B cell (primary cell): ENCODE data around the gene PDK2. TPM values are rescaled to one million over a fixed set of nuclear protein-coding genes. Genes with fewer than 3 reads are reported as not detected.

ENCODE experiments used
- ATAC-seq: fragments of 200-7000 bp; cut with Tn5 transposase; one replicate; pipeline ENCODE4 v1.10.0; 2021; ENCODE audit warnings: low read depth, mild to moderate bottlenecking, moderate number of reproducible peaks, moderate library complexity
- CTCF ChIA-PET: fragments of 350-600 bp; sonication (Branson Sonifier 250); formaldehyde crosslinking; loops from one replicate; lab custom pipeline; 2021; ENCODE audit warnings: antibody characterized with exemption, inconsistent platforms; lab: Charles Lee
- POLR2A ChIA-PET: fragments of 350-600 bp; sonication (Branson Sonifier 250); formaldehyde crosslinking; loops from one replicate; lab custom pipeline; 2021; ENCODE audit warnings: antibody characterized with exemption; lab: Charles Lee
- DNase-seq: peaks from one replicate; pipeline ENCODE4 v3.0.0; 2013
- H2AFZ ChIP-seq: 2 replicates; pipeline ENCODE4 v1.6.1; 2012; ENCODE audit warnings: mild to moderate bottlenecking, low read depth, low read length; ENCODE audit not compliant: insufficient read depth, poor library complexity, severe bottlenecking
- H3K27ac ChIP-seq, 2 donors: 1 replicate in 1 of 2; 2 replicates in 1 of 2; pipeline ENCODE4 v1.5.1; 2012 to 2013; ENCODE audit warnings: low read length in 2 of 2, mild to moderate bottlenecking in 2 of 2, moderate library complexity in 1 of 2
- H3K27me3 ChIP-seq, 4 experiments: fragments of 200-600 bp in 1 of 4; sonication (generic) in 1 of 4; replicated peaks in 1 of 4; 1 replicate in 2 of 4; 2 replicates in 2 of 4; pipeline versions ENCODE4 v1.6.1 to v1.7.0; 2013 to 2016; ENCODE audit warnings: low read length in 3 of 4, mild to moderate bottlenecking in 2 of 4, mixed read lengths in 1 of 4, moderate library complexity in 1 of 4; ENCODE audit not compliant: insufficient read depth in 4 of 4, control insufficient read depth in 3 of 4; ENCODE audit errors: control extremely low read depth in 1 of 4
- H3K36me3 ChIP-seq, 2 experiments: replicated peaks in 1 of 2; 1 replicate in 1 of 2; 2 replicates in 1 of 2; pipeline versions ENCODE4 v1.6.1 to v1.7.1; 2013; ENCODE audit warnings: low read length in 1 of 2; ENCODE audit not compliant: insufficient read depth in 2 of 2, control insufficient read depth in 1 of 2; ENCODE audit errors: control extremely low read depth in 1 of 2, extremely low read depth in 1 of 2
- H3K4me1 ChIP-seq, 2 donors: fragments of 200-600 bp in 1 of 2; sonication (generic) in 1 of 2; 1 replicate in 1 of 2; 2 replicates in 1 of 2; pipeline versions ENCODE4 v1.5.1 to v1.6.1; 2013 to 2017; ENCODE audit warnings: low read length in 2 of 2; ENCODE audit not compliant: control insufficient read depth in 2 of 2, insufficient read depth in 2 of 2
- H3K4me2 ChIP-seq: replicated peaks from 2 replicates; pipeline ENCODE3; 2012; ENCODE audit warnings: mild to moderate bottlenecking, low read depth, low read length; ENCODE audit not compliant: poor library complexity, severe bottlenecking
- H3K4me3 ChIP-seq, 5 experiments: fragments of 200-600 bp in 1 of 5; sonication (generic) in 1 of 5; 1 replicate in 3 of 5; 2 replicates in 2 of 5; pipeline versions ENCODE4 v1.5.1 to v1.7.0; 2011 to 2016; ENCODE audit warnings: low read length in 4 of 5, mild to moderate bottlenecking in 4 of 5, low read depth in 2 of 5, control low read depth in 1 of 5, moderate library complexity in 1 of 5; ENCODE audit not compliant: insufficient read depth in 1 of 5; ENCODE audit errors: control extremely low read depth in 1 of 5, extremely low read depth in 1 of 5
- H3K79me2 ChIP-seq: fragments of 200-600 bp; sonication (generic); one replicate; pipeline ENCODE4 v1.6.0; 2016; ENCODE audit warnings: low read length; ENCODE audit not compliant: control insufficient read depth, insufficient read depth
- H3K9ac ChIP-seq: fragments of 200-600 bp; sonication (generic); 2 replicates; pipeline ENCODE4 v1.6.1; 2017; ENCODE audit warnings: mild to moderate bottlenecking, low read length, moderate library complexity
- H3K9me3 ChIP-seq, 3 donors: one replicate each; pipeline versions ENCODE4 v1.6.1 to v1.7.1; 2013; ENCODE audit warnings: low read length in 2 of 3; ENCODE audit not compliant: control insufficient read depth in 2 of 3, insufficient read depth in 1 of 3; ENCODE audit errors: control extremely low read depth in 1 of 3
- H4K20me1 ChIP-seq: 2 replicates; pipeline ENCODE4 v1.6.0; 2012; ENCODE audit warnings: mild to moderate bottlenecking, low read length; ENCODE audit not compliant: insufficient read depth, control insufficient read depth, poor library complexity, severe bottlenecking
- H3K27ac Mint-ChIP-seq: one replicate; pipeline ENCODE4 v1.8.0; 2021; ENCODE audit warnings: mixed read lengths
- H3K27me3 Mint-ChIP-seq: one replicate; pipeline ENCODE4 v1.8.0; 2021; ENCODE audit warnings: mixed read lengths
- H3K4me1 Mint-ChIP-seq: one replicate; pipeline ENCODE4 v1.8.0; 2021; ENCODE audit warnings: mixed read lengths
- H3K4me3 Mint-ChIP-seq: one replicate; pipeline ENCODE4 v1.8.0; 2021; ENCODE audit warnings: mixed read lengths
- H3K9me3 Mint-ChIP-seq: one replicate; pipeline ENCODE4 v1.8.0; 2022; ENCODE audit warnings: mixed read lengths; ENCODE audit not compliant: insufficient read depth
- CTCF ChIP-seq: fragments of 200-600 bp; IDR thresholded peaks from one replicate; pipeline ENCODE4 v1.8.0; 2022; ENCODE audit warnings: antibody characterized with exemption, mild to moderate bottlenecking
- EZH2 ChIP-seq: IDR thresholded peaks from 2 replicates; pipeline ENCODE4 v1.6.1; 2012; ENCODE audit warnings: borderline replicate concordance, low read depth, mild to moderate bottlenecking, moderate library complexity, low read length; ENCODE audit not compliant: insufficient read depth, poor library complexity, severe bottlenecking
- WGBS: methylation state at CpG from one replicate; pipeline ENCODE4 v1.1.5; 2013; ENCODE audit warnings: missing lambda C conversion rate; ENCODE audit not compliant: insufficient coverage; 5-methylcytosine and 5-hydroxymethylcytosine counted together
- intact Hi-C: fragments of 100-400 bp; cut with micrococcal nuclease; formaldehyde crosslinking; loops from one replicate; pipeline ENCODE4 v1.10.0; 2022
- polyA plus RNA-seq: library from polyadenylated mRNA; depleted of rRNA; stranded (reverse); fragments of >200 nt; gene quantifications from 2 replicates; pipeline ENCODE4 v1.2.3, GENCODE V29; 2012
- total RNA-seq, 2 donors: library from RNA; stranded (reverse); fragments of 120-200 nt in 1 of 2; gene quantifications; 1 replicate in 1 of 2; 2 replicates in 1 of 2; pipeline versions ENCODE4 v1.2.3 to v1.2.4, GENCODE V29; 2013 to 2022

The PDK2 gene
- total and polyA plus RNA-seq, 2 donors (not counting 1 experiment from before 2014, with no cell fraction given) = 35.2 to 73.2 TPM

GRCh38 chr17:50136096-50136687 is 41.0 kb downstream of the PDK2 start:
- Mint-ChIP-seq H3K4me1 (peaks cover 30% of the 10 kb centered on the region), H3K9me3 (no peaks in the 10 kb centered on the region), H3K27ac (no peak overlapping the region), H3K27me3 (no peaks in the 10 kb centered on the region), H3K4me3 (no peak overlapping the region)
- Histone ChIP-seq H4K20me1 (peaks cover 85% of the 10 kb centered on the region), H3K79me2 (peaks cover 23% of the 10 kb centered on the region), H3K4me2 (no peak overlapping the region), H3K9me3 (no peaks in the 10 kb centered on the region), H3K4me3 (no peak overlapping the region), H3K9ac (no peak overlapping the region), H3K27ac (no peak overlapping the region), H3K4me1 (peaks cover 13 to 24% of the 10 kb centered on the region in 2 donors), H3K27me3 (no peaks in the 10 kb centered on the region), H3K36me3 (peaks cover 8 to 79% of the 10 kb centered on the region in 2 experiments), H2AFZ (no peak overlapping the region)
- POLR2A ChIA-PET = interaction anchor here (0.8 kb wide), 1 partner anchor 11 kb away, joined by 5 read pairs; no protein-coding TSS in a partner anchor
- intact Hi-C loops = no loop called here
- no peak for TF ChIP-seq EZH2
- TF ChIP-seq CTCF = no peak
- 95% methylated on average over 10 of the region's 11 CpGs for WGBS
- DNase-seq (no peak), ATAC-seq (no peak)
- CTCF ChIA-PET = interaction anchor here (0.7 to 2.5 kb wide), 8 partner anchors 9 to 43 kb away, joined by 3 to 9 read pairs (median 4); no protein-coding TSS in a partner anchor

GRCh38 chr17:50137042-50137441 is 41.9 kb downstream of the PDK2 start:
- peaks cover 26% of the 10 kb centered on the region for H3K79me2 ChIP-seq
- no peak overlapping the region for H2AFZ ChIP-seq
- DNase-seq (no peak), ATAC-seq (no peak)
- ChIA-PET POLR2A (no interaction called here), CTCF (interaction anchor here (0.7 to 2.5 kb wide), 6 partner anchors 10 to 40 kb away, joined by 3 to 9 read pairs (median 6); no protein-coding TSS in a partner anchor)
- 85% methylated on average over 3 of the region's 4 CpGs for WGBS
- no peak overlapping the region for H3K4me2 ChIP-seq
- no peaks in the 10 kb centered on the region for H3K9me3 Mint-ChIP-seq
- no peak overlapping the region for H3K27ac ChIP-seq
- no peak overlapping the region for H3K4me3 Mint-ChIP-seq
- H3K27ac Mint-ChIP-seq = peak overlapping the region; percentile 32
- H3K36me3 ChIP-seq = peaks cover 8 to 86% of the 10 kb centered on the region in 2 experiments
- H3K9me3 ChIP-seq = no peaks in the 10 kb centered on the region
- H3K4me3 ChIP-seq = no peak overlapping the region
- intact Hi-C loops = no loop called here
- no peaks in the 10 kb centered on the region for H3K27me3 Mint-ChIP-seq
- no peak for TF ChIP-seq CTCF
- no peak for TF ChIP-seq EZH2
- H3K9ac ChIP-seq = no peak overlapping the region
- peaks cover 34% of the 10 kb centered on the region for H3K4me1 Mint-ChIP-seq
- peaks cover 89% of the 10 kb centered on the region for H4K20me1 ChIP-seq
- H3K4me1 ChIP-seq = peaks cover 21 to 29% of the 10 kb centered on the region in 2 donors
- no peaks in the 10 kb centered on the region for H3K27me3 ChIP-seq
